CD4-positive, alpha-beta T cell treated with Interleukin-21 for 1 hour (primary cell): ENCODE data around the gene NOTCH2NLA.

Source experiments
- DNase-seq: peaks from one replicate; pipeline ENCODE4 v3.0.0-alpha.2; 2020

Gene NOTCH2NLA

GRCh38 chr1:146144465-146144864, 84.4 kb downstream of the NOTCH2NLA start, which contains the start of gene NBPF10:
TSS of gene NBPF10 (minus strand) at chr1:146144804. CDS start at chr1:146144769, 35 bp downstream.
- peak; percentile 17 for DNase-seq
